Pancreas (tissue), 10 donors: Measurements from ENCODE around the gene AK8. TPM values are rescaled to one million over a fixed set of nuclear protein-coding genes. Genes with fewer than 3 reads are reported as not detected.

Experiments used
- ATAC-seq, 4 donors: fragments of 200-7000 bp; cut with Tn5 transposase; one replicate each; pipeline versions ENCODE4 v1.8.0 to v1.9.1; 2020; ENCODE audit warnings: mild to moderate bottlenecking in 4 of 4, moderate library complexity in 4 of 4
- DNase-seq, 6 donors: peaks; one replicate each; pipeline ENCODE4 v3.0.0-alpha.2; 2020
- FAIRE-seq: peaks from 2 replicates; lab custom pipeline; 2012; peaks lifted over from hg19 to GRCh38; lab: Jason Lieb, UNC
- H3K27ac ChIP-seq, 4 donors: fragments of 200-600 bp; sonication (generic); 1 replicate in 3 of 4; 2 replicates in 1 of 4; pipeline versions ENCODE4 v1.5.0 to v1.8.0; 2020
- H3K27me3 ChIP-seq, 4 donors: fragments of 200-600 bp; one replicate each; pipeline ENCODE4 v1.8.0; 2021
- H3K36me3 ChIP-seq, 3 donors: fragments of 200-600 bp; sonication (generic) in 1 of 3; one replicate each; pipeline versions ENCODE4 v1.5.0 to v1.8.0; 2020 to 2021
- H3K4me1 ChIP-seq, 3 donors: fragments of 200-600 bp; one replicate each; pipeline ENCODE4 v1.8.0; 2021
- H3K4me3 ChIP-seq, 4 donors: fragments of 200-600 bp; sonication (generic) in 2 of 4; one replicate each; pipeline versions ENCODE4 v1.5.0 to v1.8.0; 2020 to 2021
- H3K9me3 ChIP-seq, 4 donors: fragments of 200-600 bp; one replicate each; pipeline ENCODE4 v1.8.0; 2021
- WGBS, 2 donors: extraction: QIAGEN DNeasy Blood & Tissue Kit; methylation state at CpG; one replicate each; pipeline ENCODE4 v1.1.7; 2013; 5-methylcytosine and 5-hydroxymethylcytosine counted together
- intact Hi-C, 3 donors: fragments of 100-400 bp; cut with DNase I; formaldehyde crosslinking; loops; one replicate each; pipeline versions ENCODE4 v1.11.1 to v1.14.2; 2022
- polyA plus RNA-seq, 2 donors: library from polyadenylated mRNA; stranded (reverse); fragments of 200-250 nt; gene quantifications; one replicate each; pipeline ENCODE4 v1.2.3, GENCODE V29; 2013
- total RNA-seq, 6 donors: library from RNA; stranded (reverse); fragmentation: NEBNext Ultra II Directional in 4 of 6; extraction: Animal tissue kit (Norgen Biotek cat#: 25700) in 4 of 6; gene quantifications; one replicate each; pipeline versions ENCODE4 v1.2.1 to v1.2.4, GENCODE V29; 2021 to 2023
- TF ChIP-seq, protein P1 (sequence below), 4 donors: fragments of 200-600 bp; sonication (generic) in 3 of 4; IDR thresholded peaks; one replicate each; pipeline versions ENCODE4 v1.5.0 to v1.8.0; 2021; ENCODE audit warnings: antibody characterized with exemption in 4 of 4
- donor health status: healthy with polysubstance abuse.
- donor health status: DM: no; HTN: no; CAD: no; lungs with moderate emphysema.
- donor health status: DM: no; HTN: no; CAD: no.
- donor health status: control.
- donor health status: control.
- donor health status: Bipolar disorder and iron deficiency.
- donor health status: DM: yes; HTN: yes; CAD: no.
- donor health status: DM: no; HTN: no; CAD: no.
- donor health status: DM: no; HTN: no; CAD: no.
- donor health status: DM: yes; HTN: yes; CAD: no.

Gene AK8
- total and polyA plus RNA-seq, 8 donors = 0.19 to 1.0 (median 0.67) TPM

GRCh38 chr9:132820169-132820944 lies 57.7 kb downstream of the AK8 start:
- no peak overlapping the region for H3K4me3 ChIP-seq
- intact Hi-C loops = no loop called here
- 72 to 77% methylated on average over 11 of the region's 11 CpGs for WGBS, 2 donors
- FAIRE-seq = no peak
- TF ChIP-seq, protein P1, sequence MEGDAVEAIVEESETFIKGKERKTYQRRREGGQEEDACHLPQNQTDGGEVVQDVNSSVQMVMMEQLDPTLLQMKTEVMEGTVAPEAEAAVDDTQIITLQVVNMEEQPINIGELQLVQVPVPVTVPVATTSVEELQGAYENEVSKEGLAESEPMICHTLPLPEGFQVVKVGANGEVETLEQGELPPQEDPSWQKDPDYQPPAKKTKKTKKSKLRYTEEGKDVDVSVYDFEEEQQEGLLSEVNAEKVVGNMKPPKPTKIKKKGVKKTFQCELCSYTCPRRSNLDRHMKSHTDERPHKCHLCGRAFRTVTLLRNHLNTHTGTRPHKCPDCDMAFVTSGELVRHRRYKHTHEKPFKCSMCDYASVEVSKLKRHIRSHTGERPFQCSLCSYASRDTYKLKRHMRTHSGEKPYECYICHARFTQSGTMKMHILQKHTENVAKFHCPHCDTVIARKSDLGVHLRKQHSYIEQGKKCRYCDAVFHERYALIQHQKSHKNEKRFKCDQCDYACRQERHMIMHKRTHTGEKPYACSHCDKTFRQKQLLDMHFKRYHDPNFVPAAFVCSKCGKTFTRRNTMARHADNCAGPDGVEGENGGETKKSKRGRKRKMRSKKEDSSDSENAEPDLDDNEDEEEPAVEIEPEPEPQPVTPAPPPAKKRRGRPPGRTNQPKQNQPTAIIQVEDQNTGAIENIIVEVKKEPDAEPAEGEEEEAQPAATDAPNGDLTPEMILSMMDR (IDR thresholded peaks at IDR 0.05) = no peak
- no peaks in the 10 kb centered on the region for H3K9me3 ChIP-seq
- no peak for ATAC-seq
- no peak for DNase-seq
- no peaks in the 10 kb centered on the region for H3K27me3 ChIP-seq
- no peaks in the 10 kb centered on the region for H3K36me3 ChIP-seq
- H3K27ac ChIP-seq = no peak overlapping the region
- no peaks in the 10 kb centered on the region for H3K4me1 ChIP-seq

GRCh38 chr9:132818588-132818987 lies 59.5 kb downstream of the AK8 start:
- DNase-seq (no peak), FAIRE-seq (no peak), ATAC-seq (no peak)
- Histone ChIP-seq H3K9me3 (no peaks in the 10 kb centered on the region), H3K4me3 (no peak overlapping the region), H3K27me3 (no peaks in the 10 kb centered on the region), H3K27ac (no peak overlapping the region), H3K36me3 (no peaks in the 10 kb centered on the region), H3K4me1 (no peaks in the 10 kb centered on the region)
- TF ChIP-seq, protein P1 (IDR thresholded peaks at IDR 0.05) = no peak
- intact Hi-C loops = no loop called here
- 79 to 89% methylated on average over 4 of the region's 4 CpGs for WGBS, 2 donors

DNA sequence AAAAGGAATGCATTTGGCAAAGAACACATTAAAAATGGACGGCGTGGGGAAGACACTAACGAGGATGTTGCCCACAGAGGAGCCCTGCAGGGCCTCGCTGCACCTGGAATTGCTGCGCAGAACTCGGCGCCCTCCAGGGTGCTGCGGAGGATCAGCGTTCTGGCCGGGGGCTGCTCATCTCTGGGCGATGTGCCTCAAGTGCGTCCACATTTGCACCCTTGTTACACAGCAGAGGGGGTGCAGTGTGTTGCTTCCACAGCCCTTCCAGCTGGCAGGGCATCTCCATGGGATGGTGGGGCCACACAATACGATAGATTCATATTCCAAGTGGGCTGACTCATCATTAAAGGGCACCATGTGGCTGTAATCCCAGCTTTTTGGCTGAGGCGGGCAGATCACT lies 63.1 kb downstream of the AK8 start:
- Histone ChIP-seq H3K27ac (no peak overlapping the region), H3K27me3 (no peaks in the 10 kb centered on the region), H3K4me1 (no peaks in the 10 kb centered on the region), H3K36me3 (no peaks in the 10 kb centered on the region), H3K4me3 (no peak overlapping the region), H3K9me3 (no peaks in the 10 kb centered on the region)
- DNase-seq (peak in 1 of 6 donors; percentile 14), FAIRE-seq (no peak), ATAC-seq (no peak)
- TF ChIP-seq, protein P1 (IDR thresholded peaks at IDR 0.05) = no peak
- intact Hi-C loops = no loop called here
- WGBS, 2 donors = 80 to 81% methylated on average over 14 of the region's 14 CpGs

- TF ChIP-seq, protein P1 (IDR thresholded peaks at IDR 0.05) = no peak
- FAIRE-seq (no peak), DNase-seq (no peak), ATAC-seq (no peak)
- H3K9me3 ChIP-seq = no peaks in the 10 kb centered on the region
- intact Hi-C loops = no loop called here
- H3K4me3 ChIP-seq = no peak overlapping the region
- no peaks in the 10 kb centered on the region for H3K36me3 ChIP-seq
- no peaks in the 10 kb centered on the region for H3K27me3 ChIP-seq
- 89 to 94% methylated on average over 12 to 13 of the region's 13 CpGs for WGBS, 2 donors
- H3K4me1 ChIP-seq = no peaks in the 10 kb centered on the region
- H3K27ac ChIP-seq = no peak overlapping the region
Measured at GRCh38 chr9:132813115-132813771, 64.8 kb downstream of the AK8 start.

DNA sequence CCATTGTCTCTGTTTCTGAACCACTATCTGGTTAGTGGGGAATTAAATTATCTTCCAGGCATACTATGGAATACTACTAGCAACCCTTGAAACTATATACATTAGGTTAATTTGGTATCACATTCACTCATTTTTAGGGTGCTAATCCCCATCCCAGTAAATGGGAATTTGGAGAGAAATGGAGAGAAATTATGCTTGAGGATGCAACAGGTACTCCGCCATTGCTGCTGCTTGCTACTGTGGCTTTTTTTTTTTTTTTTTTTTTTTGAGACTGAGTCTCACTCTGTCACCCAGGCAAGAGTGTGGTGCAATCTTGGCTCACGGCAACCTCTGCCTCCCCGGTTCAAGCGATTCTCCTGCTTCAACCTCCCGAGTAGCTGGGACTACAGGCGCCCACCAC lies 66.1 kb downstream of the AK8 start:
- TF ChIP-seq, protein P1 (IDR thresholded peaks at IDR 0.05) = no peak
- Histone ChIP-seq H3K4me3 (no peak overlapping the region), H3K4me1 (no peaks in the 10 kb centered on the region), H3K9me3 (no peaks in the 10 kb centered on the region), H3K27me3 (no peaks in the 10 kb centered on the region), H3K27ac (no peak overlapping the region), H3K36me3 (no peaks in the 10 kb centered on the region)
- whole genome bisulfite sequencing, 2 donors = 87 to 91% methylated on average over 6 of the region's 6 CpGs
- DNase-seq = no peak
- intact Hi-C loops = no loop called here
- no peak for ATAC-seq
- no peak for FAIRE-seq
